DMS114 treated with DMSO at 0.1 percent for 48 hours (cell line): ENCODE results near the gene C1orf21.

Experiments
- DNase-seq: peaks from one replicate; lab custom pipeline; 2025; ENCODE audit not compliant: unreplicated experiment; lab: John Stamatoyannopoulos, UW

C1orf21 gene

DNA sequence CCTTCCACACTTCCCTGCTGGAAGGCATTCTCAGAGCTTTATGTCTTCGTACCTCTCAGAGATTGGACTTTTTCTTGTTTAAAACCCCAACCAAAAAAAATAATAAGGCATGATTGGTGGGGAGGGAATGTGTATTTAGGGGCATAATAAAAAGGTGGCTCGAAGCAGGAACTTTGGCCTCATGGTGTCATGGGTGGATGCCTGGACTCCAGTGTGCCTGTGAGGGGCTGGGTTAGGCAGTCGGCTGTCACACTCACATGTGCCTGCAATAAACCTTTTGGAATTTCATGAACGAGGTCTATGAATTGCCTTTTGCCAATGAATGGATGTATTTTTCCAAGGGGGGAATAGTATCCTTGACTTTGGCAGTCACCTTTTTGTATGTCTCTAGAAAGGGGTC, 236.6 kb downstream of the C1orf21 start:
- no peak for DNase-seq

DNA sequence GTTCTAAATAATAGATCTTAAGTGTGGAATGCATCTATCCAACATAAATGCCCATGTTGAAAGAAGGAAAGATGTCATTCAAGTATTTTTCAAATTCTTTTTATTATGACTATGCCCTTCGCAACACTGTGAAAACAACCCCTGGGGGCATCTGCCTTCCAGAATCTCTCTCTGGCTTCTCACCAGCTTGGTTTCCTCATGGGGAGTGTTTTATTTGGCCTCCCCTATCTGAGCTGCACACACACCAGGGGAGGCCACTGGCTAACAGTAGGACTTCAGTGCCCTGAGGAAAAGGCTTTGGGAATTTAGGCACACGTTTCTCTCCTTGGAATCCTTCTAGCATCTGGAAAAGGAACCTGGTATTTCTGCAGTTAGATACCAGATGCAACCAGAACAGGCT, 237.2 kb downstream of the C1orf21 start:
- no peak for DNase-seq

DNA sequence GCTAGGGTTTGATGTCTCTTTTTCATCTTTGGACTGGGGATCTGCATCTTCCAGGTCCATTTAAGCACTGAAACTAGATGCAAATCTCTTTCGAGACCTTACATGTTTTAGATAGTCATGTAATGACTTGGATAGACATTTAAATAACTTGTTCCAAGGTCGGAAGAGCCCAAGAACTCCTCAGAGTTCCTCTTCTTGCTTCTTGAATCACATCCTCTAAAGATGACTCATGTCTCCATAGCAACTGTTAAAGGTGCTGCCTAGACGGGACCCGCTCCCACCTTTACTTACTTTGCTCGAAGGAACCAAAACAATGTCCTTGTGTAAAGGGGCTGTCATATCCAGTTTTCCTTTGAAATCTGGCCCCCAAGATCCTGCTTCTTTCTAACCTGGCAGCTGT, 237.8 kb downstream of the C1orf21 start:
- DNase-seq = no peak

- DNase-seq = no peak
Observed at GRCh38 chr1:184625271-184625670, 238.4 kb downstream of the C1orf21 start.

DNA sequence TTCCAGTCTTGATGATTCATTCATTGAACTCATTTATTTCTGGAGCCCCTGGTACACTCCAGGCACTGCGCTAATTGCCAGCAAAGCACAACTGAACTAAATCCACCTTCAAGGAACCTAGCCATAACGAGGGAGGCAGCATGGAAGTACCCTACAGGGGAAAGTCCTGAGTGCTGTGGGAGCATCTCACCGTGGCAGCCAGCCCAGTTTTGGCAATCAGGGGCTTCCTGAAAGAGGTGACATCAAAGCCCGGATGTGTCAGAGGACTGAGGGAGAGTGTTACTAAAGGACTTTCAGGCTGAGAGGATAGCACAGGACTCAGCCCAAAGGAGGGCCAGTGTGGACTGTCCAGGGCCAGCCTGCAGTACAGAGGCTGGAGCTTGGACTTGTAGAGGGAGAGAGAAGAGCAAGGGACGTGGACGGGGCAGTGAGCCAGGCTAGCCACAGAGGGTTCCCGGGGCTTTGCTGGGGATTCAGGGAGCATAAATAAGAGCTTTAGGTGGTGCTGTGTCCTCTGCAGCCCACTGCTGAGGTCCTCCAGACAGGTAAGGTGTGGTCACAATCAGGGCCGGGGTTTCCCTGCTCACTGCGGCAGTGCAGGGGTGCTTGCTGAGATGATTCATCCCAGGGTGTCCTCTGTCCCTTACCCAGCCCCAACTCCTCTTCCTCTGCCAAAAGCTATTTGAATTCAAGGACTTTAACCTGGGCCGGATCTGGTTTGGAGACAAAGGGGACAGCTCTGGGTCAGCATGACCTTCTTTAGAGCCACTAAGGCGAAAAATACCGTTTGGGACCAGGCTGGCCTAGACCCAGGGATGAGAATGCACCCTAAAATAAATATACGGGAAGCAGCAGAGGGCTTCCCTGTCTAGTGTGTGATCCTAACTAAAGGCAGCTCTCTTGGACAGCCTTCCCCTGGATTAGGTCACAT, 239.5 kb downstream of the C1orf21 start:
- no peak for DNase-seq

GRCh38 chr1:184627007-184627341, 240.1 kb downstream of the C1orf21 start:
- no peak for DNase-seq

- no peak for DNase-seq
Observed at GRCh38 chr1:184629266-184629665, 242.4 kb downstream of the C1orf21 start.

DNA sequence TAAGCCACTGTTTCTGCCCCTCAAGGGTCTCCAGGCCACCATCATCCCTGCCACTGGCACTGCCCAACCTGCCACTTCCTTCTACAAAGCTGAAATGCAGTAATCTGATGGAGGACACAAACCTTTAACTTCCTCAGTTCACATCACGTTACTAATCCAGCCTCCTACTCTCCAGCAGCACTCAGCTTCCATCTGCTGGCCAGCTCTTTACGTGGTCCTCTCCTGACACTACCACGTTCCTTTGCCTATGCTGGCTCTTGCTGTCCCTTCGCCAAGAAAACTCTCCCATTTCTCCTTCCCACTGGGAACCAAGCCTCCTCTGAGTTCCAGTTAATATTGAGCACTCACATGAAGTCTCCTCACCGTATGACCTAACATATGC, 243.8 kb downstream of the C1orf21 start:
- no peak for DNase-seq

- DNase-seq = no peak
Observed at GRCh38 chr1:184632415-184633175, 245.8 kb downstream of the C1orf21 start.

DNA sequence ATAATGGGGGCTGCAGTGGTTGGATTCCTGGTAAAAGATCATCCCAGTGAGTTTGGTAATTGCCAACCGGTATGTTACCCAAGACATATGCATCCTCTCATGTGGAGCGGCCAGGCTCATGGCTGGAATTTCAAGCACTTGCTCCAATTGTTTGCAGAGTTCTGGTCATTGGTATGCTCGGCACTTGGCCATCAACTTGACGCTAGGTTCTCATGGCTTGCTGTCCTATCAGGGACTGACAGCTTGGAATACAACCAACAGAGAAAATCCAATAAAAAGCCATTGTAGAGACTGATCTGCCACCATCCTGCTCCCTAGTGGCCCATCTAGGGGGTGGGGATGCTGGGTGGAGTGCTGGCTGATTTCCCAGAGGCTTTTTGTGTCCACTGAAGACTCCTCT, 247.0 kb downstream of the C1orf21 start:
- DNase-seq = no peak

- DNase-seq = no peak
Observed at GRCh38 chr1:184634296-184634695, 247.5 kb downstream of the C1orf21 start.

- DNase-seq = no peak
Observed at GRCh38 chr1:184635347-184635979, 248.6 kb downstream of the C1orf21 start.

DNA sequence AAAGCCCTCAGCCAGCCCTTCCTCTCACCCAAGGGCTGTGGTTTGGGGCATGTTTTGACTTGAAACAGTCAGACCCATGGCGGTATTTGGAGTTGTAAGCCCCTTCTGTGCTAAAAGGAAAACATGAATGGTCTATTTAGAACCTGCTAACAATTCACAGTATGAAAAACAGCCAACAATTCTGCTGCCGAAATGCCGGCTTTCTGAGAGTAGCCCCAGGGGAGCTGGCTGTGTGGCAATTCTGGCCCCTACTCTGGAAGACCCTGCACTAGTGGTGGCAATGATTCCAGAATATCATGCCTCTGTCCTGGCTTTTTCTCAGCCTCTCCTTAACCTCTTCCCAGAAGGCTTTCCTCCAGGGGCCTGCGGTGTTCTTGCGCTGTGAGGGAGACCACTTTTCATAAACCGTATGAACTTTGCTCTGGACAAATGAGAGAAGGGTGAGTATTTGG, 249.2 kb downstream of the C1orf21 start:
- no peak for DNase-seq

GRCh38 chr1:184637664-184638240, 250.9 kb downstream of the C1orf21 start:
- DNase-seq = no peak

DNA sequence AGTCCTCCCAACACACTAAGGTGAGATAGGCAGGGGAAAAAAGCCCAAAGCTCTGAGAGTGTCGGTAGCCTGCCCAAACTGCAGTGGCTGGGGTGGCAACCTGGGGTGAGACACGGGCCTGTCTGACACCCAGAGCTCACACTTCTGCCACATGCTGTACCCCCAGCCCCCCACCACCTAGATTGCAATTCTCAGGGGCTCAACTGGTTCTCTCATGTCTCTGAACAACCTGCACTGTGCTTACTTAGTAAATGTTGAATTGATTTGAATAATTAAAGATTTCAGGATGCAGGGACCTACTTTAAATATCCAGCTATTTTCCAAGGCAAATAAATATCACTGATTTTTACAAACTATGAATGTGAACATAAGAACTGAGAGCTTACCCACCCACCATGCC, 252.4 kb downstream of the C1orf21 start:
- DNase-seq = no peak

- DNase-seq = no peak
Observed at GRCh38 chr1:184640505-184640904, 253.7 kb downstream of the C1orf21 start.

DNA sequence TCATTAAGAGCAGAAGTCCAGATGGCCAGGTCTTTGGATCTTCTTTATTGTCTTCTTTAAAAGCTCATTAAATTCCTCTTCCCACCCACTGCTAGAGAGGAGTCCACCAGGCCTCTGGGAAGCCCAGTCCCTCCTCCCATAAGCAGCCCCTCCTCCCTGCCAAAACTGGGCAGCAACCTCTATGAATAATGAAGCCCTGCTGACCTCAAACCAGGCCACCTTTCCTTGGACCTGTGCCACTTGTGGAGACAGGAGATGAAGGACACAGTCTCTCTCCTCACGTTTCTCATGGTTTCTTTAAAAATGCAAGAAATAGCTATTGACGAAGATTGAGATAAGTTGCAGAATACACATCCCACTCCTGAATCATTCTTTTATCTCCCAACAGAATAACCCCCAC, 255.1 kb downstream of the C1orf21 start:
- no peak for DNase-seq

DNA sequence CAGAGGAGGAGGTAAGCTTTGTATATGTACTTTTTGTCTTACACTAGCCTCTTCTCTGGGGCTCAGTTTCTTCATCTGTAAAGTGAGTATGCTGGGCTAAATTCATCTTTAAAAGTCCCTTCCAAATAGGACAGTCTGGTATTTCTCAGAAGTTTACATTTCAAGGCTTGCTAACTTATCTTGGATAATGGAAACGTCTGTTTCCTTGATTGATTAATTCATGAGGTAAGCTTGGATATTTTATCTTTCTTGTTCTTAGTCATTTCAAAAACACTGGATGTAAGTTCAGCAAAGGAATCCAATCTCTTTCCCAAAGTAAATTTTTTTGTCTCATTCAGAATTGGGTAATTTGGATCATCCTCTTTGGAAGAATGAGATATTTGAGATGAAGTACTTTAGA, 256.8 kb downstream of the C1orf21 start:
- DNase-seq = no peak

GRCh38 chr1:184644771-184645170, 257.9 kb downstream of the C1orf21 start:
- DNase-seq = no peak

GRCh38 chr1:184646178-184646701, 259.4 kb downstream of the C1orf21 start:
- DNase-seq = no peak

- DNase-seq = no peak
Observed at GRCh38 chr1:184646824-184647223, 260.0 kb downstream of the C1orf21 start.
